GM23248 (cell line): Measurements from ENCODE around the gene IL10.

Source experiments
- EZH2 ChIP-seq: fragments of 200-600 bp; sonication (generic); IDR thresholded peaks from 2 replicates; pipeline ENCODE4 v1.6.1; 2018; ENCODE audit warnings: antibody characterized with exemption, mild to moderate bottlenecking; ENCODE audit not compliant: insufficient read depth, poor library complexity, severe bottlenecking
- EZH2phosphoT487 ChIP-seq: fragments of 200-600 bp; sonication (generic); IDR thresholded peaks from 2 replicates; pipeline ENCODE4 v1.6.1; 2018; ENCODE audit warnings: antibody characterized with exemption, moderate library complexity, mild to moderate bottlenecking, low read depth; ENCODE audit not compliant: insufficient read depth

GRCh38 chr1:206783506-206783905 lies 11.2 kb upstream of the IL10 start:
- TF ChIP-seq EZH2phosphoT487 (no peak), EZH2 (no peak)
